HTERT RPE-1 (cell line): ENCODE results near the gene PTPRM.

Source experiments
- in situ Hi-C: fragments of 300-500 bp; cut with MboI; formaldehyde crosslinking; loops from 4 replicates; pipeline ENCODE4 v1.14.3; 2020; ENCODE audit warnings: low sequenced_read_pairs

The PTPRM gene

GRCh38 chr18:7885865-7886264 lies 318.7 kb downstream of the PTPRM start:
- in situ Hi-C loops, result no loop called here

DNA sequence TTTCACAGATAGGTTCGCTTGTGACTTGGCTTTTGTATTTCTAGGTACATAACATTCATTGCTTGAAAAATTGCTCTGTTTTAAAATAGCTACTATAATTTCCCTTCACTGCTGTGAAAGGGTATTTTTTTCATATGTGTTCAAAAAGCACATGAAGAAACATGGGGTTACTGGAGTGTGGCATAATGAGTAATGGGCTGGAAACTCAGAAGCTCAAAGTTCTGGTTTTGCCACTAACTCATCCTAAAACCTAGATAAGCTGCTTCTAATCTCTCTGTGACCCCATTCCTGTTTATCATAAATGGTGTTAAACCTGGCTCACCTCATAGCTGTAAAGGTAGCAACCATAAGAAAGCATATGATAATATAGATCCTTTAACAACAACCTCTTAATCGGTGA lies 319.3 kb downstream of the PTPRM start:
- in situ Hi-C loops, result no loop called here

DNA sequence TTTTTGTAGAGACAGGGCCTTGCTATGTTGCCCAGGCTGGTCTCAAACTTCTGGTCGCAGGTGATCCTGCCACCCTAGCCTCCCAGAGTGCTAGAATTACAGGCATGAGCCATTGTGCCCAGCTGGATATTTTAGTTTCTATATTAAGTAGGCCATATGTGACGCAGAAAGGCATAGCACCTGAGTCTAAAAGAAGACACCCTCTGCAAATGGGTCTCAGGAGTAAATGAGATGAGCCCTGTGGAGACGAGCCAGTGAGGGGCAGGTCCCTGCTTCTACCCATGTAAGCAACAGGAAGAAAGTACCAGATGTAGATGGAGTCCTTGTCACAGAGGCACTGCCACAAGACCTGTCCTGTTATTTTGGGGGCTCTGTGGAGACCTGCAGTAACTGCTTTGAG lies 322.4 kb downstream of the PTPRM start:
- in situ Hi-C loops, result no loop called here

DNA sequence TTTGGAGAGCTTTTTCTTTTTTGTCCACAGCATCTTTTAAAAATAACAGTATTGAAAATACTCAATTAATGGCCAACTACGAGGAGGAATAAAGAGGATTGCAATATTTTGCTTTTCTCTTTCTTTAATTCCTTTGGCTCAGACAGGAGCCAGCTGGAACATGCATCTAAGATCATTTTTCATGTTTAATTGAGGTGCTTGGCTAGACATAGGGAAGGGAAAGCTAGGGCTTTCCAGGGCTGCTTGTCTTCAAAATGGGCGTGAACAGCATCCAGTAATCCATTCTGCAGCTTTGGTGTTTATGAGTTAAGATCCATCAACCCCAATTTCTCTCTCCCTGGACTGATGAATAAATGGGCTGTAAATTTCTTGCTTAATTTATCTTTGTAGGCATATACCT lies 323.0 kb downstream of the PTPRM start:
- in situ Hi-C loops, result no loop called here

GRCh38 chr18:7892556-7892955 lies 325.4 kb downstream of the PTPRM start:
- in situ Hi-C loops, result no loop called here

- in situ Hi-C loops, result no loop called here
Measured at GRCh38 chr18:7894592-7894991, 327.5 kb downstream of the PTPRM start.

- in situ Hi-C loops, result no loop called here
Measured at GRCh38 chr18:7895346-7895745, 328.2 kb downstream of the PTPRM start.

- in situ Hi-C loops, result no loop called here
Measured at GRCh38 chr18:7896161-7896560, 329.0 kb downstream of the PTPRM start.

- in situ Hi-C loops, result no loop called here
Measured at GRCh38 chr18:7896805-7897518, 329.8 kb downstream of the PTPRM start.

- in situ Hi-C loops, result no loop called here
Measured at GRCh38 chr18:7898181-7898580, 331.1 kb downstream of the PTPRM start.

GRCh38 chr18:7899078-7899477 lies 332.0 kb downstream of the PTPRM start:
- in situ Hi-C loops, result no loop called here

GRCh38 chr18:7900091-7900490 lies 333.0 kb downstream of the PTPRM start:
- in situ Hi-C loops, result no loop called here

GRCh38 chr18:7901657-7902056 lies 334.5 kb downstream of the PTPRM start:
- in situ Hi-C loops, result no loop called here

- in situ Hi-C loops, result no loop called here
Measured at GRCh38 chr18:7902399-7902839, 335.3 kb downstream of the PTPRM start.

- in situ Hi-C loops, result no loop called here
Measured at GRCh38 chr18:7904529-7904928, 337.4 kb downstream of the PTPRM start.

DNA sequence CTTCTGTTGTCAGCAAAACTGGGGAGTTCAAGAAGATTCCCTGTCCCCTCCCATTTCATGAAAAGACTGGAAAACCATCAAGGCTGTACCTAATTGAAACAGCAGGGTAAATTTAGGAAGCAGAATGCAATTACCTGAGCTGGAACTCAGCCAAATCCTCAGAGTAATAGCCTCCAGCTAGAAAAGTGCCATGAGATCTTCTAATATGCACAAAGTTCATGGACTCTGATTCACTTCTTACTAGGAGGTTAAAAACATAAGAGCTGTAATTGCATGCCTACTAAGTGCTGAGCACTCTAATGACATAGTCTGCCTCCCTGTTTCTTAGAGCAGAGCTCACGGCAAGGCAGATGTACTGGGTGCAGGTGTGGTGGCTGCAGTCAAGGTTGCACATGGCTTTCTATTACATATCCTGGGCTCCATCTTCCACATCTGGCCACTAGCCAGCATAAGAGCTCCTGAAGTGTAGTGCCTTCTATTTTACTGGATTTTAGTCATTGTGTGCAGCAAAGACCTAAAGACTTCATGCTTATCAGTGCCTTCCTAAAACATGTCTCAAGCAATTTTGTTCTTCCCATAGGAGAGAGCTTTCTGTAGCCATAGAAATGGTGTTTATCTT lies 341.7 kb downstream of the PTPRM start:
- in situ Hi-C loops, result no loop called here

GRCh38 chr18:7914834-7915670 lies 347.9 kb downstream of the PTPRM start:
- in situ Hi-C loops, result no loop called here

DNA sequence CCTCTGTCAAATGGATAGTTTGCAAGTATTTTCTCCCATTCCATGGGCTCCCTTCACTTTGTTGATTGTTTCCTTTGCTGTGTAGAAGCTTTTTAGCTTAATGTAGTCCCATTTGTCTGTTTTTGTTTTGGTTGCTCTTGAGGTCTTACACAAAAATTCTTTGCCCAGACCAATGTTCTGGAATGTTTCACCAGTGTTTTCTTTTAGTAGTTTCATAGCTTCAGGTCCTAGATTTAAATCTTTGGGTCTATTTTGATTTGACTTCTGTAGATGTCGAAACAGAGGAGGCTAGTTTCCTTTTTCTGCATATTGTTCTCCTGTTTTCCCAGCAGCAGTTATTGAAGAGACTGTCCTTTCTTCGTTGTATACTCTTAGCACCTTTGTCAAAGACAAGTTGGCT lies 351.6 kb downstream of the PTPRM start:
- in situ Hi-C loops, result no loop called here

GRCh38 chr18:7919565-7919964 lies 352.4 kb downstream of the PTPRM start:
- in situ Hi-C loops, result no loop called here

- in situ Hi-C loops, result no loop called here
Measured at GRCh38 chr18:7921938-7922587, 354.9 kb downstream of the PTPRM start.

DNA sequence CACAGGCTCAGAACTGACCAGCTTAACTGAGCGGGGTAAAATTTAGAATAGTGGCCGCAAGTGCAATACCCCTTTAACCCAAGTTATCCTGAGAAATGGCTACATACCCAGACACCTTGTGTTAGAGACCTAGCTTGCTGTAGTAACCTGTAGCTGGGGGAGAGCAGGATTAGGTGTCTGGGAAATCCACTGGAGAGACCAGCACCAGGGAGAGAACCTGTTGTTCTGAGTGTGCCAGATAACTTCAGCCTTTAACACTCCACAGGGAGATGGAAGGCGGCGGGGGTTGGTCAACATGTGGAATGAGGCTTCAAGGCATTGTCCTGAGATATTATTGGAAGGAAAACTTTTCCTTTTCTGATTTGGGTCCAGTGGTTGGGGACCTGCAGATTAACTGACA lies 356.0 kb downstream of the PTPRM start:
- in situ Hi-C loops, result no loop called here
